ENCODE data around the gene ACYP2.
A peak's percentile ranks its signal among the peaks of the same experiment; 100 is the strongest.
"Not testable (repeated sequence)": the region's sequence is repeated elsewhere in the genome, so short reads cannot be mapped to it uniquely, and the experiment has no call there.

Gene ACYP2

GRCh38 chr2:54099370-54099769 is 16.0 kb upstream of the ACYP2 start:
- no peak for DNase-seq (ENCODE audit: low spot score)

- DNase-seq (ENCODE audit: low spot score): no peak
Measured at GRCh38 chr2:54099829-54100585, 15.4 kb upstream of the ACYP2 start.

- no peak for DNase-seq (ENCODE audit: low spot score)
Measured at GRCh38 chr2:54100772-54101171, 14.6 kb upstream of the ACYP2 start.

GRCh38 chr2:54103454-54104314 is 11.7 kb upstream of the ACYP2 start:
- DNase-seq (ENCODE audit: low spot score): peak; percentile 72

- peak; percentile 79 for DNase-seq (ENCODE audit: low spot score)
Measured at GRCh38 chr2:54106631-54107454, 8.6 kb upstream of the ACYP2 start.

- no peak for DNase-seq (ENCODE audit: low spot score)
Measured at GRCh38 chr2:54107455-54107764, 8.0 kb upstream of the ACYP2 start.

GRCh38 chr2:54107903-54108615 is 7.4 kb upstream of the ACYP2 start:
- no peak for DNase-seq (ENCODE audit: low spot score)

- no peak for DNase-seq (ENCODE audit: low spot score)
Measured at GRCh38 chr2:54109848-54110247, 5.6 kb upstream of the ACYP2 start.

- DNase-seq (ENCODE audit: low spot score): not testable (repeated sequence)
Measured at GRCh38 chr2:54114479-54114878, 936 bp upstream of the ACYP2 start.

GRCh38 chr2:54114936-54115283 is 505 bp upstream of the ACYP2 start:
- DNase-seq (ENCODE audit: low spot score): no peak

- DNase-seq (ENCODE audit: low spot score): not testable (repeated sequence)
Measured at GRCh38 chr2:54116598-54116997, 1.2 kb downstream of the ACYP2 start.

- DNase-seq (ENCODE audit: low spot score): no peak
Measured at GRCh38 chr2:54120950-54121349, 5.5 kb downstream of the ACYP2 start.

GRCh38 chr2:54122171-54122935 is 6.9 kb downstream of the ACYP2 start:
- no peak for DNase-seq (ENCODE audit: low spot score)

GRCh38 chr2:54122939-54123338 is 7.5 kb downstream of the ACYP2 start:
- no peak for DNase-seq (ENCODE audit: low spot score)

- DNase-seq (ENCODE audit: low spot score): not testable (repeated sequence)
Measured at GRCh38 chr2:54127174-54127573, 11.8 kb downstream of the ACYP2 start.

- DNase-seq (ENCODE audit: low spot score): no peak
Measured at GRCh38 chr2:54133056-54133455, 17.6 kb downstream of the ACYP2 start.

GRCh38 chr2:54139210-54139609 is 23.8 kb downstream of the ACYP2 start:
- DNase-seq (ENCODE audit: low spot score): no peak

GRCh38 chr2:54143780-54144179 is 28.4 kb downstream of the ACYP2 start:
- DNase-seq (ENCODE audit: low spot score): no peak

- no peak for DNase-seq (ENCODE audit: low spot score)
Measured at GRCh38 chr2:54148391-54148790, 33.0 kb downstream of the ACYP2 start.

- no peak for DNase-seq (ENCODE audit: low spot score)
Measured at GRCh38 chr2:54149638-54150441, 34.4 kb downstream of the ACYP2 start.
